ENCODE data around the gene MPV17L2. TPM values are rescaled to one million over a fixed set of nuclear protein-coding genes. Genes with fewer than 3 reads are reported as not detected.

The MPV17L2 gene
- total RNA-seq, 4 donors from 2014 or later, result 4.7 to 57.7 (median 29.3) TPM

DNA sequence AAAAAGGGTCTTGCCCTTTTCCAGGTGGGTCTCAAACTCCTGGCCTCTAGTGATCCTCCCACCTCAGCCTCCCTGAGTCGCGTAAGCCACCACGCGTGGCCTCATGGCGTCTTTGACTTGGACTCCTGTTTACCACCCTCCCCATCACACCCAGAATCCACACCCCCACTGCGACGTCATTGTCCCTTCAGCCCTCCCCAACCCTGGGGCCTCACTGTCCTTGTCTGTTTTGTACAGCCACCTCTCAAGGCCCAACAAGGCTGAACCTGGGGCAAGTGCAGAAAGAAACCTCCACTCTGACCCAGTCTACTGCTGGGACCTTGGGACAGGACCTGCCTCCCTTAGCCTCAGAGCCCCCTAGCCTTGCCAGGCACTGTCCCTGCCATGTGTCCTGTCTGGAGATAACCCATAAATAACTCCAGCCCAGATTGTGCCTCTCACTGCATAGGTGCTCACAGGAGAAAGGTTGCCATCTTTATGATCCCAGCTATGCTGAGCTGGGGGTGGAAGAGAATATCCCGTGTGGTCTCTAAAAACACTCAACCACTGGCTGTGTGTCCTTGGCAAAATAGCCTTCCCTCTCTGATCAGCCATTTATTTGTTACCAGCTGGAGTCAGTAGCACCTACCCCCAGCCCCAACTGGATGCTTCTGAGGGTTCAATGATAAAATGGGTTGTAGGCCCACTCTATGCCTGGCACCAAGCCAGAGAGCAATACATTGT lies 21.3 kb upstream of the MPV17L2 start:
- H3K36me3 ChIP-seq, result peaks cover 15 to 20% of the 10 kb centered on the region in 2 donors
- H3K27me3 ChIP-seq, result no peaks in the 10 kb centered on the region
- no peaks in the 10 kb centered on the region for H3K9me3 ChIP-seq
- H3K4me1 ChIP-seq, result peaks cover 5 to 13% of the 10 kb centered on the region in 2 donors
- 87 to 91% methylated on average over 8 of the region's 8 CpGs for WGBS, 2 donors
- DNase-seq, result no peak
- no peak overlapping the region for H3K4me3 ChIP-seq (replicated peaks in 1 of 3)
- intact Hi-C loops (cut with DNase I), result no loop called here
- H3K27ac ChIP-seq, result no peak overlapping the region
- TF ChIP-seq POLR2A (IDR thresholded peaks at IDR 0.05), result no peak
- TF ChIP-seq, protein P1, sequence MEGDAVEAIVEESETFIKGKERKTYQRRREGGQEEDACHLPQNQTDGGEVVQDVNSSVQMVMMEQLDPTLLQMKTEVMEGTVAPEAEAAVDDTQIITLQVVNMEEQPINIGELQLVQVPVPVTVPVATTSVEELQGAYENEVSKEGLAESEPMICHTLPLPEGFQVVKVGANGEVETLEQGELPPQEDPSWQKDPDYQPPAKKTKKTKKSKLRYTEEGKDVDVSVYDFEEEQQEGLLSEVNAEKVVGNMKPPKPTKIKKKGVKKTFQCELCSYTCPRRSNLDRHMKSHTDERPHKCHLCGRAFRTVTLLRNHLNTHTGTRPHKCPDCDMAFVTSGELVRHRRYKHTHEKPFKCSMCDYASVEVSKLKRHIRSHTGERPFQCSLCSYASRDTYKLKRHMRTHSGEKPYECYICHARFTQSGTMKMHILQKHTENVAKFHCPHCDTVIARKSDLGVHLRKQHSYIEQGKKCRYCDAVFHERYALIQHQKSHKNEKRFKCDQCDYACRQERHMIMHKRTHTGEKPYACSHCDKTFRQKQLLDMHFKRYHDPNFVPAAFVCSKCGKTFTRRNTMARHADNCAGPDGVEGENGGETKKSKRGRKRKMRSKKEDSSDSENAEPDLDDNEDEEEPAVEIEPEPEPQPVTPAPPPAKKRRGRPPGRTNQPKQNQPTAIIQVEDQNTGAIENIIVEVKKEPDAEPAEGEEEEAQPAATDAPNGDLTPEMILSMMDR (IDR thresholded peaks at IDR 0.05), result no peak

DNA sequence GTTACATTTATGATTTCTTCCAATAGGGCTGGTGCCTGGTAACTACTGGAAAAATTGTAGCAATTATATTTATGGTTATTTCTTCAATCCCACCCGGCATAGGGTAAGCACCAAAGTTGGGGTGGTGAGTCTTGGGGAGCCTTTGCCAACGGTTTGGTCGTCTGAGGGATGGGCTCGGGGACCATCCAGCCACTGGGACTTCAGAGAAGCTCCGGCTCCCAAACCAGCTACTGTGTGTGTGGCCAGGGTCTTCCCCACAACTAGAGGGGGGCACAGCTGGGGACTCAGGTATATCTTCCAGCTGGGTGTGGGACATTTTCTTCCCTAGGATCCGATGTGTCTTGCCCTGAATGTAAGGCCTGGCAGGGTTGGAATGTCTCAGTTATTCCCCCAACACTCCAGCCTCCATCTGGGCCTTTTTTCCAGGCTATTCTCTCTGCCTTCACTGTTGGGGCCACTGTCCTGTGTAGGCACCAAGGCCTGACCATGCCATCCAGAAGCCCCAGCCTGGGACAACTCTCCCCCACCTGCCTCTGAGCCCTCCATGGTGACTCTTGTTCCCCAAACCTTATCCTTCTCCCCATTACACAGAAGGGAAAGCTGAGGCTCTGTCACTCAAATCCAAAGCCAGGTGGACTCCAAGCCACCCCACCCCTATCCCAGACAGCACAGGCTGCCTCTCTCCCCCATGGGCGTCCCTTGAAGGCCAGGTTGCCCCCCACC lies 20.5 kb upstream of the MPV17L2 start:
- TF ChIP-seq, protein P1 (IDR thresholded peaks at IDR 0.05), result no peak
- TF ChIP-seq POLR2A (IDR thresholded peaks at IDR 0.05), result no peak
- no peak for DNase-seq
- intact Hi-C loops (cut with DNase I), result no loop called here
- no peaks in the 10 kb centered on the region for H3K27me3 ChIP-seq
- H3K9me3 ChIP-seq, result no peaks in the 10 kb centered on the region
- peak overlapping the region; percentile 22 to 89 (median 70) for H3K27ac ChIP-seq
- H3K36me3 ChIP-seq, result peaks cover 9 to 14% of the 10 kb centered on the region in 2 donors
- no peak overlapping the region for H3K4me3 ChIP-seq (replicated peaks in 1 of 3)
- 84 to 90% methylated on average over 7 of the region's 7 CpGs for WGBS, 2 donors
- H3K4me1 ChIP-seq, result peaks cover 5 to 13% of the 10 kb centered on the region in 2 donors

DNA sequence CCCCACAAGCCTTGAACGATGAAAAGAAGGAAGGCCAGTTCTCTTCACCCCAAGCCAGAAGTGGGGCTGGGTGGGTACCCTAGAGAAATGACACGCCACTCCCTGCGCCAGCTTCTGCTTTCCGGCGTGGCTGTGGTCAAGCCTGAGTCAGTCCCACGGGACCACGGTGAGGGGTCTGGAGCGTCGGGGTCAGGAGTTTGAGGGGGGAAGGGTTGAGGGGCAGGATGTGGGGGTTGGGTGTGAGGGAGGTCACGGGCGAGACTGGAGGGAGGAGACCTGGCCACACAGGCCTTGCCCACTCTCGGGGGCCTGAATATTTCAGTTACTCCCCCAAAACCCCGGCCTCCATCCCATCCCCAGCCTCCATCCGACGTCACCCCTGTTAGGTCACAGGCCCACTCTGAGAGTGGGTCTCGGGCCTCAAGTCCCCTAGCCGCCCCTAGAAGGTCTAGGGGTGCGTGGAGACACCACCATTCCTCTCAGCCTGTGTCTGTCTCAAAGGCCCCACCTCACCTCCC lies 19.9 kb upstream of the MPV17L2 start:
- peak overlapping the region; percentile 22 to 89 (median 70) for H3K27ac ChIP-seq
- intact Hi-C loops (cut with DNase I), result no loop called here
- 62 to 69% methylated on average over 11 to 17 of the region's 18 CpGs for WGBS, 2 donors
- no peaks in the 10 kb centered on the region for H3K9me3 ChIP-seq
- peak in 1 of 2 donors; percentile 32 for DNase-seq
- H3K4me3 ChIP-seq (replicated peaks in 1 of 3), result peak overlapping the region in 1 of 3 donors; percentile 46
- TF ChIP-seq POLR2A (IDR thresholded peaks at IDR 0.05), result no peak
- H3K36me3 ChIP-seq, result peaks cover 4 to 10% of the 10 kb centered on the region in 2 donors
- H3K27me3 ChIP-seq, result no peaks in the 10 kb centered on the region
- H3K4me1 ChIP-seq, result peaks cover 5 to 13% of the 10 kb centered on the region in 2 donors

DNA sequence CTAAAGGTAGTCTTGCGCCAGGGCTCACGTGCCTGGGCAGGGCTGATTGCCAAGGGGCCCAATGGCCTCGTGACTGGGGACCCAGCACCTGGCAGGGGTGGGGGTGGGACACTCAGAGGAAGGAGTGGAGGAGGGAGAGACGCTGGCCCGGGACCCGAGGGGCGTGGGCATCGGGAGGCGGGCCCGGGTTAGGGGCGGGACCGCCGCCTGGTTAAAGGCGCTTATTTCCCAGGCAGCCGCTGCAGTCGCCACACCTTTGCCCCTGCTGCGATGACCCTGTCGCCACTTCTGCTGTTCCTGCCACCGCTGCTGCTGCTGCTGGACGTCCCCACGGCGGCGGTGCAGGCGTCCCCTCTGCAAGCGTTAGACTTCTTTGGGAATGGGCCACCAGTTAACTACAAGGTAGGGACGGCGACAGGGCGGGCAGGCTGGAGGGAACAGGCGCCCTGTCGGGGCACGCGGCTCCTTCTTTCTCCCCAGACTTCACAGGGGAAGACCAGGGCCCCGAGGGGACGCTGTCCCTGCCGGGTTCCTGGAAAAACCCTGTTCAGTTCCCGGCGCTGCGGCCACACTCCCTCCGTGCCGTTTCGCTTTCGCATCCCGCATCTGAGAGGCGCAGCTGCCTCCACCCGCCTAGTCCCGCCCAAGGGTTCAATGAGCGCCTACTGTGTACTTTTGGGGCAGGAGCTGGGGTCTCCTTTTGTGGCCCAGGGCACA lies 19.3 kb upstream of the MPV17L2 start, which contains the start of gene IFI30:
Gene IFI30 (plus strand): TSS at position 242 of the 717 bp plus-strand sequence. CDS start 29 bp downstream, at position 271.
- WGBS, 2 donors, result 2% methylated on average over 19 to 23 of the region's 47 CpGs
- H3K27ac ChIP-seq, result peak within 1 kb of the TSS; percentile 22 to 89 (median 70)

More for the DNA sequence above, 19.3 kb upstream of the MPV17L2 start, which contains the start of gene IFI30:
- TF ChIP-seq, protein P1 (IDR thresholded peaks at IDR 0.05), result no peak
- peak in 1 of 2 donors; percentile 86 for TF ChIP-seq POLR2A (IDR thresholded peaks at IDR 0.05)
- Histone ChIP-seq H3K9me3 (no peaks in the 10 kb centered on the region), H3K36me3 (peaks cover 3 to 5% of the 10 kb centered on the region in 2 donors), H3K4me3 (replicated peaks in 1 of 3) (peak within 1 kb of the TSS; percentile 42 to 72 (median 46)), H3K27me3 (no peaks in the 10 kb centered on the region), H3K4me1 (peaks cover 5 to 13% of the 10 kb centered on the region in 2 donors)
- intact Hi-C loops (cut with DNase I), result no loop called here
- peak; percentile 91 to 93 for DNase-seq

Measured in thyroid gland (tissue), 4 donors.